CD1c-positive myeloid dendritic cell (primary cell): ENCODE measurements around the gene CLCC1.
"Not testable (repeated sequence)": the region's sequence is repeated elsewhere in the genome, so short reads cannot be mapped to it uniquely, and the experiment has no call there.

Experiments used
- DNase-seq: peaks from one replicate; pipeline ENCODE4 v3.0.0-alpha.2; 2016; ENCODE audit errors: extremely low spot score

CLCC1 gene, protein sequence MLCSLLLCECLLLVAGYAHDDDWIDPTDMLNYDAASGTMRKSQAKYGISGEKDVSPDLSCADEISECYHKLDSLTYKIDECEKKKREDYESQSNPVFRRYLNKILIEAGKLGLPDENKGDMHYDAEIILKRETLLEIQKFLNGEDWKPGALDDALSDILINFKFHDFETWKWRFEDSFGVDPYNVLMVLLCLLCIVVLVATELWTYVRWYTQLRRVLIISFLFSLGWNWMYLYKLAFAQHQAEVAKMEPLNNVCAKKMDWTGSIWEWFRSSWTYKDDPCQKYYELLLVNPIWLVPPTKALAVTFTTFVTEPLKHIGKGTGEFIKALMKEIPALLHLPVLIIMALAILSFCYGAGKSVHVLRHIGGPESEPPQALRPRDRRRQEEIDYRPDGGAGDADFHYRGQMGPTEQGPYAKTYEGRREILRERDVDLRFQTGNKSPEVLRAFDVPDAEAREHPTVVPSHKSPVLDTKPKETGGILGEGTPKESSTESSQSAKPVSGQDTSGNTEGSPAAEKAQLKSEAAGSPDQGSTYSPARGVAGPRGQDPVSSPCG

DNA sequence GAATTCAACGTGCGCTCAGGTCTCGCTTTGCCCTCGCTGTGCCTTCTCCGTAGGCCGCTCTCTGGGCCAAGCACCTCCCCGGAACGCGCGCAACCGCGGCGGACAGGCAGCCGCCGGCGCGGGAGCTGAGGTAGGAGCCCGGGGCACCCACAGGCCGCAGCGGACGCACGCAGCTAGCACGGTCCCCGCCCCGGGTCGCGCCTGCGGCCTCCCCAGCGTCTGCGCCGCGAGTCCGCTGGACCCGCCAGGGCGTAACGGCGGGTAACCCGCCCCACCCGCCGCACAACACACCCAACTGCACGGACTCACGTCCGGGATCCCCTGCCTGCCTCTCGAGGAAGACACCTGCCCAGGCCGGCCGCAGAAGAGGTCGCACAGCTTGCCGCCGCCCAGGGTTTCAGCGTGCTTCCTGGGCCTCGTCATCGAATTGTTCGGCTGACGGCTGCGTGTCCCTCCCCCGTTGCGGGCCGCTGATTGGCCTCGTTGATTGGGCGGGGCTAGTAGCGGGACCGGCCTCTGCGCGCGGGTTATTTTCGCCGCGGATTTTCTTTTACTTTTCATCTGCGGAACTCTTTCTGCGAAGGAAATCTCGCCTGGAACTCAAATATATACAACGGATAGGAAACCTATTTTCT lies at the start of gene CLCC1:
Gene CLCC1, minus strand, starts transcription at position 433 of the 635 bp plus-strand sequence. CDS start 13,047 bp downstream, outside the sequence.
- peak; percentile 96 for DNase-seq

DNA sequence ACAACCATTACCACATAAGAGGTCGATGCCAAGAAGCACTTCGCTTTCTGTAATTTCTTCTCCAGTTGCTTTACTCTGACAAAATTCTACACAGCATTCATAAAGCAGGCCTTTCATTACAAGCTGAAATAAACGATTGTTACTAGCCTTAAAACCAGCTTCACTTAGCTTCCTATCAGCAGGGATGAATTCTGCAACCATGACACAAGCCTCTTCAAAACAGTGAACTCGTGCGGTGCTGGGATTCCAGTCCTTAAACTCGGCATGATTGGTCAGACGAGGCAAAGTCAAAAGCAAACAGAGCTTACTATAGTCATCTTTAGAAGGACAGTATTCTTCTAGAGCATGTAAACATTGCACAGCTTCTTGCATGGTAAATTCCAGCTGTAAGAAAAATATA lies 48.1 kb upstream of the CLCC1 start:
- no peak for DNase-seq

DNA sequence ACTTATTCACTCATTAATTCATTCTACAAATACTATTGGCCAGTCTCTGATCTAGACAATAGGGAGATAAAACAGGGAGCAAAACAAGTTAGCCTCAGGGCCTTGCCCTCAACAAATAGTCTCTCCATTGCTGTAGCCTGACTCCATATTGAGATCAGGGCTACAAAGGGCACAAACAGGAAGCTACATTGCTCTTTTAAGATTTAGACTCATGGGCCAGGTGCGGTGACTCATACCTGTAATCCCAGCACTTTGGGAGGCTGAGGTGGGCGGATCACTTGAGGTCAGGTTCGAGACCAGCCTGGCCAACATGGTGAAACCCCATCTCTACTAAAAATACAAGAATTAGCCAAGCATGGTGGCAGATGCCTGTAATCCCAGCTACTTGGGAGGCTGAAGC lies 33.3 kb upstream of the CLCC1 start:
- DNase-seq: not testable (repeated sequence)

DNA sequence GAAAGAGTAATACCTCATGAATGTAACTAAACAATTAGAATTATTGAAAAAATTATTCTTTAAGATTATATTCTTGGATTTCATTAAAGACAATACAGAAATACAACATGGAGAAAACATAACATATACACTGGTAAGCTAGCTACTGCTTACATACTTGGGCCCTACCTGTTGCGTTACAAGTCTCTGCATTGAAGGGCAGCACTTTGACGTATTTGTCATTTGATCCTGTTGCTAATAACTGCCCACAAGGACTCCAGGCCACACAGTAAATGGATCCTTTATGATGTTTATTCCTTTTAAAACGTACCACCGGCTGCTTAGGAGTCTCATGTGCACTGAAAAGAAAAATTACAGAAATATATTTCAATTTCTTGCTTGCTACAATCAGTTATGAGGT lies 19.8 kb upstream of the CLCC1 start:
- no peak for DNase-seq

DNA sequence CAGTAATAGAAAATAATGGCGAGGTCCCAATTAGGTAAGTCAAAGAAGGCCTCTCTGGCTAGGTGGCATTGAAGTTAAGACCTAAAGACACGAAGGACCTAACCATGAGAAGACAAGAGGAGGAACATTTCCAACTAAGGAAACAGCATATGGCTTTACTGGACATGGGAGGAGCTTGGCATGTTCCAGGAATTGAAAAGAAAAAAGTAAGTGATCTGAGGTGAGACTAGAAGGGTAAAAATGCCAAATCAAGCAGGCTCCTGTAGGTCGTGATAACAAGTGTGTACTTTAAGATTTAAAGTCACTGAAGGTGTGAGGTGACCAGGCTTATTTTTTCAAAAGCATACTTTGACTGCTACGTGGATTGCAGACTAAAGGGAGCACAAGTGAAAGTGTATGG lies 13.4 kb upstream of the CLCC1 start:
- DNase-seq: no peak

DNA sequence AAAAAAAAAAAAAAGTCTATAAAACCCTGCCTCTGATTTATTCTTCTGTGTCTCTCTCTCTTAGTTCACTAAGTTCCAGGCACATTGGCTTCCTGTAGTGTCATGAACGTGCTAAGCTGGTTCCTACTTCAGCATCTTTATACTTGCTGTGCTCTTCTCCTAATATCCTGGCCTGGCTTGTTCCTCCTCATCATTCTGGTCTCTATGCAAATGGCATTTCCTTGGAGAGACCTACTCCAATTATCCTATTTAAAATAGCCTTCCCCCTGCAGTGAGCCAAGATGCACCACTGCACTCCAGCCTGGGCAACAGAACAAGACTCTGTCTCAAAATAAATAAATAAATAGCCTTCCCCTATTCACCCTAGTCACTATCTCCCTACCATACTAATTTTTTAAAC lies 9.7 kb upstream of the CLCC1 start:
- no peak for DNase-seq

DNA sequence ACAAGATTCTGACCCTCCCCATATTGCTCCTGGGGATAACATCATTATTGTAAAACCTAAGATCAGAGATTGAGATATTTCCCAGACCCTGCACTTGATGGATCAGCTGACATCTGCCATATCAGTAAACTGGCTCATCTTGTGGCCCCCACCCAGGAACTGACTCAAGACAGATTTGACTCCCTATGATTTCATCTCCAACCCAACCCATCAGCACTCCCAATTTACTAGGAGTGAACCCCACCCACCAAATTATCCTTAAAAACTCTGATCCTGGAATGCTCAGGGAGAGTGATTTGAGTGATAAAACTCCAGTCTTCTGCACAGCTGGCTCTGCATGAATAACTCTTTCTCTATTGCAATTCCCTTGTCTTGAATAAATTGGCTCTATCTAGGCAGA lies 6.1 kb upstream of the CLCC1 start:
- DNase-seq: no peak

DNA sequence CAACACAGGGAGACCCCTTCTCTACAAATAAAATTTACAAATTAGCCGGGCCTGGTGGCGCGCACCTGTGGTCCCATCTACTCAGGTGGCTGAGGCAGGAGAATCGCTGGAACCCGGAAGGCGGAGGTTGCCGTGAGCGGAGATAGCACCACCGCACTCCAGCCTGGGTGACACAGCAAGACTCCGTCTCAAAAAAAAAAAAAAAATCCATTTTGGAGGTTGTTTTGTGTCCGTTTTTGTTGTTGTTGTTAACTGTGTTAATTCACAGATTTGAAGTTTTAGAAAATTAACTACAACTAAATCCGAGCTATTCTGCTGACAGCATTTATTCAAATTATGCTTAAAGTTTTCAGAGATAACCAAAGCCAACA lies 618 bp downstream of the CLCC1 start:
- DNase-seq: no peak

DNA sequence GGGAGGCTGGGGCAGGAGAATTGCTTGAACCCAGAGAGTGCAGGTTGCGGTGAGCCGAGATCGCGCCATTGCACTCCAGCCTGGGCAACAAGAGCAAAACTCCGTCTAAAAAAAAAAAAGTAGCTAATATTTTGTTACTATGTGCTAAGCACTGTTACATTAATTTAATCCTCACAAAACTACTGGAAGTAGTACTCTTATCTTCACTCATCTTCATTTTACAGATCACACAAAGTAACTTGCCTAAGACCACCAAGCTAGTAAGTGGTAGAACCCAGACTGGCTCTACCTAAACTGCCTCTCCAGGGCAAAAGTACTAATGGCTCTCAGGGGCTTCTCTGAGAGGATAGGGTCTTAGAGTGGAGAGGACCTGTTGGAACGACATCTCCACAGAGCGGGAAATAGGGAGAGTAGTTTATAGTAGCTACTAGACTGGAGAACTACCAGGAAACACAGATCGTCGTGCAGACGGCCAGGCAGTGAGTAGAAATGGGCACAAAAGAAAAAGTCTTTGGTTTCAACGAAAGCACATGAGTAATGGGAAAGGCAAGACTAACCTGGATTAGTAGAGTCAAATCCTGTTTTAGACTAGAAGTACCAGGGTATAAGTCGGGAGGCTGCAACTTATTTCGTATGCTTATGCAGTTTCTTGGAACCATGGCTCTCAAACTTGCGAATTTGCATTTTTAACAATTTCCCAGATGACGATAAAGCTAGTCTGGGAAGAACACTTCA lies 1.4 kb downstream of the CLCC1 start:
- no peak for DNase-seq

DNA sequence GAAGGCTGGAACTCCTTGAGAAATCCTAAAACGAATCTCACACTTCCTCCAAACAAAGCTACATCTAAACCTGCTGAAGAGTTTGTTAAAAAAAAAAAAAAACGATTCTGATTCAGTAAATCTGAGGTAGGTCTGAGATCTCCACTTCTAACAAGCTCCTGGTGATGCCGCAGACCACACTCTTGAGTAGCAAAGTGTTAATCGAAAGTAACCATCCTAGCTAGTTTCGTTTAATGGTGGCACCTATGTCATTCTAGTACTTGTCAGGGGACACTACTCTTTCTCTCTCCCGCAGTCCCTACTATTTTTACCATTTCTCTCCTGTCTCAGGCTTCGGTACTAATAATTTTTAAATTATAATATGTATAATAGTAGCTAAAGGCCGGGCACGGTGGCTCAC lies 2.1 kb downstream of the CLCC1 start:
- DNase-seq: no peak

DNA sequence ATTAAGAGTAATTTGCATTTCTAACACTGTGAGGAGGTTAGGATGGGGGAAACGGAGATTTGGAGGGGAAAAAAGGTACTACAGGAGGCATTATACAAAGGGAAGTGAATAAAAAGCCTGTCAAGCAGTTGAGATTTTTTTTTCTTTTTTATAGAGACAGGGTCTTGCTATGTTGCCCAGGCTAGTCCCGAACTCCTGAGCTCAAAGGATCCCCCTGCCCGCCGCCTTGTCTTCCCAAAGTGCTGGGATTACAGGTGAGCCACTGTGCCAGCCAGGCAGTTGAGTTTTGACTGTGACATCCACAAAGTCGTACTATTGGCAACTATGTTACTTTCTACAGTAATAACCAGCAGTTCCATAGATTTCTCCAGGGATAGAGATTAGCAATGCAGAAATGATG lies 2.6 kb downstream of the CLCC1 start:
- no peak for DNase-seq

DNA sequence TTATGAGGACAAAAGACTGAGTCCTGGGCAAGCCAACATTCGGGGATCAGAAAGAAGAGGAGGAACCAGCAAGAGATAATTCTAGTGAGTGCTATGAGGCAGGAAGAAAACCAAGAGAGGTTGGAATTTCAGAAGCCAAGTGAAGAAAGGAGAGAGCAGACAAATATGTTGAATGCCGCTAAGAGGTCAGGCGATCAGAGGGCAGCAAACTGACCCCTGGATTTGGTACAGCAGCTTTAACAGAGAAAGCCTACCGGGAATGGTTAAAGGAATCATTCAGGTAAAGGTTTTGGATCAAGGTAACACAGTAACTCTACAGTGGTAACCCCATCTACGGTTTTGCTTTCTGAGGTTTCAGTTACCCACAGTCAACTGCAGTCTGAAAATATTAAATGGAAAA lies 5.4 kb downstream of the CLCC1 start:
- no peak for DNase-seq

DNA sequence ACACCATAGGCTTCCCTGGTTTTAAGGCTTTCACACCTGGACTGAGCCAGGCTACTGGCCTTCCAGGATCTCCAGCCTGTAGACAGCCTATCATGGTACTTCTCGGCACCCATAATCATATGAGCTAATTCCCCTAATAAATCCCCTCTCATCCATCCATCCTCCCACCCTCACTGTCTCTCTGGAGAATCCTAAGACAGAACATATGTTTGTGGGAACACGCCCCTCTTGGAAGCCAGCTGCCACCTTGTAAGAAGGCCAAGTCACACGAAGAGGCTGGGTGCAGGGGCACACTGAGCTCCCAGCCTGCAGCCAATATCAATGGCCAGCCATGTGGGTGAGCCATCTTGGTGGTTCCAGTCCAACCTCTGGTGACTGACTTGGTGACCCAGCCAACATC lies 7.4 kb downstream of the CLCC1 start:
- DNase-seq: no peak

DNA sequence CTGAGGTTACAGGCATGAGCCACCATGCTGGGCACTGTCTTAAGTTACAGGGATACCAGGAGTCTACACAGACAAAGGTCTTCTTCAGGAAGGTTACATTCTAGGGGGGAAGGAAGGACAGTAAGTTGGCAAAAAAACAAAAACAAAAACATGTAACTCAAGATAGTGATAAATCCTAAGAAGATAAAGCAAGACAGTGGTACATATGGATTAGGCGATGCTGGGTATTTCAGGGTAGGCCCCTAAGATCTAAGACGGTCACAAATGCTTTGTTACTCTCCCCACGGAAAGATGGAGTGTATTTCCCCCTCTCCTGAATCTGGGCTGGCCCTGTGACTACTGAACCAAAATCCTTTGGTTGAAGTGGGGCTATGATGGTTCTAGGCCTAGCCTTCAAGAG lies 8.2 kb downstream of the CLCC1 start:
- no peak for DNase-seq

DNA sequence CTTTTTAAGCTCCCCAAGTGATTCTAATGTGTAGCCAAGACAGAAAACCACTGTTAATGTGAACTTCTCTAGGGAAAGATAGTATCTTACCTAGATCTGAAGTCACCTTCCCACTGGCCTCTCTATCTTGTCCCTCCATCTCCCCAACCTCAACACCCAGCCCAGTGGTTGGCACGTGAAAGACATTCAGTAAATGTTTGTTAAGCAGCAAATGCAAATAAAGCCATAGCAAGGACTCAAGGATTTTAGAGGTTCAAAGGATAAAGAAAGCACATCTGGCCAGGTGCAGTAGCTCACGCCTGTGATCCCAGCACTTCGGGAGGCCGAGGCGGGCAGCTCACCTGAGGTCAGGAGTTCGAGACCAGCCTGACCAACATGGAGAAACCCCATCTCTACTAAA lies 9.8 kb downstream of the CLCC1 start:
- no peak for DNase-seq

DNA sequence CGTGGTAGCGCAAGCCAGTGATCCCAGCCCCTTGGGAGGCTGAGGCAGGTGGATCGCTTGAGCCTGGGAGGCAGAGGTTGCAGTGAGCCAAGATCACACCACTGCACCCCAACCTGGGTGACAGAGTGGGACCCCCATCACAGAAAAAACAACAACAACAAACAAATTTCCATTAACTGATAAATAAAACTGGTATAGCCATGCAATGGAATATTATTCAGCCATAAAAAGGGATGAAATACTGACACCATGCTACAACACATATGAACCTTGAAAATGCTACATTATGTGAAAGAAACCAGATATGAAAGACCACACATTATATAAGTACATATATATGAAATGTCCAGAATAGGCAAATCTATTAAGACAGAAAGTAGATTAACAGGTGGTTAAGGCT lies 12.0 kb downstream of the CLCC1 start:
- DNase-seq: no peak

DNA sequence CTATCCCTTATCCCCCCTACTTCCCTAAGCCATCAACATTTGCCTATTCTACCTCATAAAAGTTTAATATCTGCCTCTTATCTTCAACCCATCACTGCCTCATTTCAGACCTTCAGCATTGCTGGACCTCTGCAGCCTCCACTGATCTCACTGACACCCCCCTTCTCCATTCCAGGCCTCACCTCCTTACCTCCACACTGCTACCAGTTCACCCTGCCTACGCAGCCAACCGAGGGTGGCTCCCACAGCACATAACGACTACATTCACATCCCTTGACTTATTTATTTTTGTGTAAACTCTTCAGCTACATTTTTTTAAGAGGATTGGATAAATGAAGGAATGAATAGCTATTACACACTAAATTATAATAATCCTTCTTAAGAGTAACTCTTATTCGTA lies 14.2 kb downstream of the CLCC1 start:
- no peak for DNase-seq

DNA sequence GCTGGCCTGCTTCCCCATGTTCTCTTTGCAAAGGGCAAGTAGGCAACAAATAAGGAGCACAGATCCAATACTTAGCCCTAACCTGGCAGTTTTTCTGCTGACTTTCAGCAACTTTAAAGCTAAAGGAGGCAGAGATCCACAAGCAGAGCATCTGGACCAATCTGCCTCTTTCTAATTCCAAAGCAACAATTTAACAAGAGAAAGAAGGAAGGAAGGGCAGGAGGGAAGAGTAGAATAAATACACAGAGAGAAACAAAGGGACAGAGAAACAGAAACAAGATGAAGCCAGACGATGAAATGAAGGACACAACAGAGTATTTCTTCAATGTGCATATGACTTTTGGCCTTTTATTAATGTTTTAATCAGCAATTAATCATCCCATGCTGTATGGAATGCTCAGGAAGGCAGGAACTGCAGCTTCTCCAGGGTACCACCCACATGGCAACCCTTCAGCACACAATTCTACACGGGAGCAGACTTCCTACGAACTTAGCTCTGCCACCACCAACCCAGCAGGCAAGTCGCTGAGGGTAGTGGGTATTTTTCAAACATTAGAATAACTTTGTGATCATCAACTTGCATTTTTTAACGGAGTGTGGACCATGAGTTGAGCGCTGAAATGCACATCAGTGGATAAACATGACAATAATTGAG lies 15.3 kb downstream of the CLCC1 start:
- DNase-seq: no peak

DNA sequence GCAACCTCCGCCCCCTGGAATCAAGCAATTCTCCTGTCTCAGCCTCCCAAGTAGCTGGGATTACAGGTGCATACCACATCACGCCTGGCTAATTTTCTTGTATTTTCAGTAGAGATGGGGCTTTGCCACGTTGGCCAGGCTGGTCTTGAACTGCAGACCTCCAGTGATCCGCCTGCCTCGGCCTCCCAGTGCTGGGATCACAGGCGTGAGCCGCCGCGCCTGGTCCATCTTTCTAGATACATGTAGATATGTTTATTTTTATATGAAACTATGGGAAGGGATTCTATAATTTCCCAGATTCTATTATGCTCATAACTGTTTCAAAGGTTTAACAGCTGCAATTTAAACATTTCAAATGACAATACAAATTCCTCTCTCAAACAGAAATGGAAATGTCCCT lies 27.1 kb downstream of the CLCC1 start:
- DNase-seq: no peak

DNA sequence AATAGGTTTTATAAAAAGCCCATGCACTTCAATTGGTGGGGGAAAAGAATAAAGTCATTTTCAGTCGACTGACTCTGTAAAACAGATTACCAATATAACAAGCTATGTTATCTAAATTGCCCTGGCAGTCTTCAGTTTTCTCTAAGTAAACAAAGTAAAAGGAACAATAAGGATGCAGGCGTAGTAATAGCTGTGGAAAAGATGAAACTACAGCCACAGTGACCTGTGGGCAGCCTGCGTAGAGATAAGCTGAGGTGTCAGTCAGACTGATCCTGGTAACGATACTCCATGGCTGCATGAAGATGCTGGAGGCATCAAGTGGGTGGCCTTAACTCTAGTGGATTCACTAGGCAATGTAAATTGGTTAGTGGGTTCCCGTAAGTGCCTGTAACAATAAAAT lies 29.3 kb downstream of the CLCC1 start:
- DNase-seq: no peak

DNA sequence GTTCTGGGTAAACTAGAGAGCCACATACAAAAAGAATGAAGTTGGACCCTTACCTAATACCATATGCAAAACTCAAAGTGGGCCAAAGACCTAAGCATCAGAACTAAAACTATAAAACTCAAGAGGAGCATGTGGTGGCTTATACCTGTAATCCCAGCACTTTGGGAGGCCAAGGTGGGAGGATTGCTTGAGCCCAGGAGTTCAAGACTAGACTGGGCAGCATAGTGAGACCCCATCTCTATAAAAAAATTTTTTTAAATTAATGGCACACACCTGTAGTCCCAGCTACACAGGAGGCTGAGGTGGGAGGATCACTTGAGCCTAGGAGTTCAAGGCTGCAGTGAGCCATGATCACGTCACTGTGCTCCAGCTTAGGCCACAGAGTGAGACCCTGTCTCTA lies 35.7 kb downstream of the CLCC1 start:
- DNase-seq: not testable (repeated sequence)

DNA sequence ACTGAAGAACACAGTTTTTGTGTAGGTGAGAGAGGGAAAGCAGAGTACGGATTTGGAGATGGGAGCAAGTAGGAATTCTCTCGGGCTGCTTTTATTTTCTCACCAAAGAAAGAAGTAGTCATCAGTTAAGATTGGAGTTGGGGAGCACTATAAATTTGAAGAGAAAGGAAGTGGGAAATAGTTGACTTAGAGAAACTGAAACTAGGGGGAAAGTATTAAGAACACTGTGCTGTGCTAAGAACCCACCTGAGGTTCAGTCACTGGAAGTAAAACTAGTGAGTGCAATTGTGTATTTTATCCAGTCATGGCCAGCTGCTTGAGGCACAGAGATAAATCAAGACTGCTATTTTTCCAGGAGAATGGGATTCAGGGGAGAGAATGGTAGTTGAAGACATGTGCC lies 37.4 kb downstream of the CLCC1 start:
- no peak for DNase-seq
